BJ (cell line): ENCODE measurements around the gene SOX10. TPM values are rescaled to one million over a fixed set of nuclear protein-coding genes. Genes with fewer than 3 reads are reported as not detected.

Experiments
- CTCF ChIA-PET: fragments of 350-600 bp; formaldehyde crosslinking; extraction: SDS; loops from one replicate; lab custom pipeline; 2021; ENCODE audit warnings: antibody characterized with exemption, inconsistent platforms; lab: Yijun Ruan, JAX
- POLR2A ChIA-PET: fragments of 300-600 bp; sonication (Branson Sonifier 250); formaldehyde crosslinking; extraction: SDS; loops from one replicate; lab custom pipeline; 2021; ENCODE audit warnings: antibody characterized with exemption; lab: Charles Lee
- DNase-seq: peaks from one replicate; pipeline ENCODE4 v3.0.0-alpha.2; 2011; ENCODE audit warnings: low read depth
- H3K27me3 ChIP-seq: 2 replicates; pipeline ENCODE4 v1.6.0; 2011; ENCODE audit warnings: low read length; ENCODE audit not compliant: control insufficient read depth, insufficient read depth
- H3K36me3 ChIP-seq: 2 replicates; pipeline ENCODE4 v1.5.1; 2011; ENCODE audit warnings: low read length; ENCODE audit not compliant: control insufficient read depth, insufficient read depth
- H3K4me3 ChIP-seq: 2 replicates; pipeline ENCODE4 v1.5.1; 2011; ENCODE audit warnings: low read depth, mild to moderate bottlenecking, control low read depth, low read length
- CTCF ChIP-seq: IDR thresholded peaks from 2 replicates; pipeline ENCODE4 v1.5.1; 2011; ENCODE audit warnings: low read depth, mild to moderate bottlenecking, control low read depth, inconsistent platforms, low read length, moderate library complexity; ENCODE audit not compliant: insufficient read depth
- polyA plus RNA-seq: library from polyadenylated mRNA; depleted of rRNA; stranded (reverse); fragments of >200 nt; gene quantifications from 2 replicates; pipeline ENCODE4 v1.2.3, GENCODE V29; 2011

SOX10 gene
- polyA plus RNA-seq, 1 experiment: not detected

DNA sequence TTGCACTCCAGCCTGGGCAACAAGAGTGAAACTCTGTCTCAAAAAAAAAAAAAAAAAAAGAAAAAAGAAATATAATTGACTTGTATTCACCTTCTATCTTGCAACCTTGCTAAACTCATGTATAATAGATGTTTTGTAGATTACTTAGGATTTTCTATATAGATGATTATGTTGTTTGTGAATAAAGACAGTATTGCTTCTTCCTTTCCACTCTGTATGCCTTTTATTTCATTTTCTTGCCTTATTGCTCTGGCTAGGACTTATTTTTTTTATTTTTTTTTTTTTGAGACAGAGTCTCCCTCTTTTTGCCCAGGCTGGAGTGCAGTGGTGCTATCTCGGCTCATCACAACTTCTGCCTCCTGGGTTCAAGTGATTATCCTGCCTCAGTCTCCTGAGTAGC lies 29.7 kb upstream of the SOX10 start:
- CTCF ChIA-PET: interaction anchor here (1.4 kb wide), 1 partner anchor 10 kb away, joined by 3 read pairs; no protein-coding TSS in a partner anchor
- POLR2A ChIA-PET: no interaction called here
- 0 out of 2 replicates have a peak, but pooled peaks cover 1% of the 10 kb centered on the region for H3K27me3 ChIP-seq
- H3K36me3 ChIP-seq: no peaks in the 10 kb centered on the region
- no peak for TF ChIP-seq CTCF
- DNase-seq: no peak
- no peak overlapping the region for H3K4me3 ChIP-seq

GRCh38 chr22:38012604-38013072 lies 28.3 kb upstream of the SOX10 start:
- DNase-seq: no peak
- ChIA-PET CTCF (no interaction called here), POLR2A (no interaction called here)
- no peak overlapping the region for H3K4me3 ChIP-seq
- no peaks in the 10 kb centered on the region for H3K36me3 ChIP-seq
- TF ChIP-seq CTCF: no peak
- H3K27me3 ChIP-seq: 0 out of 2 replicates have a peak, but pooled peaks cover 1% of the 10 kb centered on the region

DNA sequence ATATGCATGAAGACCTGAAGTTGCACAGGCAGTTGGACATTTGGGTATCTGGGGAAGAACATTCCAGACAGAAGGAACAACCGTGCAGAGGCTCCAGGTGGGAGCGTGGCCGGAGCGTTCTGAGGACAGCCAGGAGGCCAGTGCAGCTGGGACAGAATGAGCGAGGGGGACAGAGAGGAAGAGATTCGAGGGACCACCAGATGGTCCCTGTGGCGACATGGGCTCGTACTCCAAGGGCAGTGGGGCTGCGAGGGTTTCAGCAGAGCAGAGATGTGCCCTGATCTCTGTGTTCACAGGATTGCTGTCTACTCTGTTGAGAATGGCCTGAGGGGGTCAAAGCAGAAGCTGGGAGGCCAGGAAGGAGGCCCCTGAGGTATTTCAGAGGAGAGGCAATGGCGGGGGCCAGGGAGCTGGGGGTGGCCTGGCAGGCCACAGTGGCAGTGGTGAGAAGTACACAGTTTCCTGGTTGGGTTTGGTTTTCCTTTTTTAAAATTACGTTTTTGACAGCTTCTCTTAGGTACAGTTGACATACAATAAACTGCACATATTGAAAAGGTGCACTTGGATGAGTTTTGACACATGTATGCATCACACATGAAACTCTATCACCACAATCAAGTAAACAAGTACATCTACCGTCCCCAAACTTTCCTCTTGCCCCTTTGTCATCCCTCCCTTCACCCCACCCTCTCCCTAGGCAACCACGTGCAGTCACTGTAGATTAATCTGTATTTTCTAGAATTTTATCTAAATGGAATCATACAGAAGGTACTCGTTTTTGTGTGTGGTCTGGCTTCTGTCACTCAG lies 24.8 kb upstream of the SOX10 start:
- ChIA-PET CTCF (interaction anchor here (0.7 to 1.8 kb wide), 2 partner anchors 17 to 43 kb away, joined by 3 to 4 read pairs; no protein-coding TSS in a partner anchor), POLR2A (no interaction called here)
- Histone ChIP-seq H3K4me3 (no peak overlapping the region), H3K27me3 (peaks cover 2% of the 10 kb centered on the region; the same call in 1 of the 2 replicates), H3K36me3 (no peaks in the 10 kb centered on the region)
- TF ChIP-seq CTCF: no peak
- DNase-seq: no peak

DNA sequence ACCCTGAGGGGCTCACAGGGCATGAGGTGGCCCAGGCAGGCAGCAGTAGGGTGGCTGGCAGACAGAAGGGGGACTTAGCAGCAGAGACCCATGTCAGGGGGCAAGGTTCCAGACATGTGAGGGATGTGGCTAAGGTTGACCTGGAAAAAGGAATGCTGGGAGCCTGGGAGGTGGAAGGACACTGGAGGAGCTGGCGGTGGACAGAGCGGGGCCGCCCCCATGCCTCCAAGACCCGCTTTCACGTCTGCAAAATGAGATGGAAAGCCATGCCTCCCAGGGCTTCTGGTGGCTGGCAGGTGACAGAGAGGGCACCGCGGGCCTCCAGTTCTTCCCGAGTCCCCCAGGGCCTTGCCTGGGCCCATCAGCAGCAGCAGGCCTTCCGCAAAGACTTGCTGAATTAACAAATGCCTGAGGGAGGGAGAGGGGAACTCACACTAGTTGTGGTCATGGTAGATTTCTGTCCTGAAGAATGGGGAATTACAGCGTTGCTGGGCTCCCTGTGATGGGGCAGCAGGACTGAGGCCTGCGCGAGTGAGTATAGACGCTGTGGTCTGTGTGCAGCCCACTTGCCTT lies 23.1 kb upstream of the SOX10 start:
- DNase-seq: no peak
- Histone ChIP-seq H3K4me3 (no peak overlapping the region), H3K27me3 (peaks cover 2% of the 10 kb centered on the region; the same call in 1 of the 2 replicates), H3K36me3 (no peaks in the 10 kb centered on the region)
- POLR2A ChIA-PET: no interaction called here
- TF ChIP-seq CTCF: no peak
- CTCF ChIA-PET: interaction anchor here (1.2 kb wide), 1 partner anchor 19 kb away, joined by 4 read pairs; no protein-coding TSS in a partner anchor

DNA sequence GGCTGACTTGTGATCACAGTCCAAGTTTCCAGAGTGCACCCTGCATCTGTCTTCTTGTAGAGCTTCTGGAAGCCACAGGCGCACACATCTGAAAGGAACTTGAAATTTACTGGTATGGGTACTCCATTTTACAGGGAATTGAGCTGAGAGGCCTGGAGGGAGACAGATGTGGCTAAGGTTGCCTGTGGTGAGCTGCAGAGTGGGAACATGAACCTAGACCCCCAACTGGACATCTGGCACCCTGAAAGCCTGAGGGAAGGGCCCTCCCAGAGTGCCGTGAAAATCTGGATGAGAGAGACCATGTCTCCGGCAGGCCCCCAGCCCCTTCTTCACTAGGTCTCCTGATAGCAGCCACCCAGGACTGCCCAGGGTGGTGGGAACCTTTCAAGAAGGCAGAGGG lies 22.6 kb upstream of the SOX10 start:
- CTCF ChIA-PET: interaction anchor here (1.2 kb wide), 1 partner anchor 18 kb away, joined by 4 read pairs; no protein-coding TSS in a partner anchor
- no peak for DNase-seq
- no peak for TF ChIP-seq CTCF
- H3K36me3 ChIP-seq: no peaks in the 10 kb centered on the region
- H3K27me3 ChIP-seq: peaks cover 2% of the 10 kb centered on the region; the same call in 1 of the 2 replicates
- POLR2A ChIA-PET: no interaction called here
- no peak overlapping the region for H3K4me3 ChIP-seq
